HepG2 (cell line): ENCODE results near the gene RARA. TPM values are rescaled to one million over a fixed set of nuclear protein-coding genes. Genes with fewer than 3 reads are reported as not detected.

Experiments
- DMAP1 ChIP-seq: IDR thresholded peaks from 2 replicates; pipeline ENCODE4 v1.6.1; 2016
- DPF2 ChIP-seq: sonication (generic); formaldehyde crosslinking; IDR thresholded peaks from 2 replicates; pipeline ENCODE4 v1.4.0; 2020; ENCODE audit warnings: mild to moderate bottlenecking, low read depth, missing genetic modification reagents, borderline replicate concordance
- ERF ChIP-seq: IDR thresholded peaks from 2 replicates; pipeline ENCODE4 v1.6.1; 2018; ENCODE audit warnings: missing biosample characterization, missing genetic modification reagents
- GATAD1 ChIP-seq: IDR thresholded peaks from 2 replicates; pipeline ENCODE4 v1.6.1; 2016; ENCODE audit warnings: missing genetic modification reagents, missing compliant biosample characterization
- MAF1 ChIP-seq: sonication (generic); formaldehyde crosslinking; IDR thresholded peaks from 2 replicates; pipeline ENCODE4 v1.5.0; 2020; ENCODE audit warnings: missing genetic modification reagents, borderline replicate concordance
- NBN ChIP-seq: fragments of 450-650 bp; conservative IDR thresholded peaks from 2 replicates; pipeline ENCODE4 v1.6.1; 2017
- NR2F2 ChIP-seq: IDR thresholded peaks from 2 replicates; pipeline ENCODE4 v1.6.1; 2012; ENCODE audit warnings: low read depth, inconsistent platforms, borderline replicate concordance
- PCBP1 ChIP-seq: fragments of 200-400 bp; formaldehyde crosslinking; IDR thresholded peaks from 2 replicates; pipeline ENCODE4 v1.6.1; 2017; ENCODE audit warnings: mild to moderate bottlenecking, low read depth, low read length, borderline replicate concordance
- SRY ChIP-seq: sonication (generic); formaldehyde crosslinking; IDR thresholded peaks from 2 replicates; pipeline ENCODE4 v1.8.0; 2022; ENCODE audit warnings: mild to moderate bottlenecking, missing genetic modification reagents
- TBP ChIP-seq: sonication (generic); formaldehyde crosslinking; IDR thresholded peaks from 2 replicates; pipeline ENCODE4 v1.5.0; 2020; ENCODE audit warnings: missing genetic modification reagents
- TCF12 ChIP-seq, 2 experiments: fragments of 450-650 bp in 1 of 2; sonication (generic) in 1 of 2; formaldehyde crosslinking in 1 of 2; IDR thresholded peaks; 2 replicates each; pipeline versions ENCODE4 v1.6.1 to v1.8.0; 2017 to 2022; ENCODE audit warnings: antibody characterized with exemption in 1 of 2, mild to moderate bottlenecking in 1 of 2, missing genetic modification reagents in 1 of 2, moderate library complexity in 1 of 2
- ZFP1 ChIP-seq: IDR thresholded peaks from 2 replicates; pipeline ENCODE4 v1.6.1; 2016
- ZNF33B ChIP-seq: sonication (generic); formaldehyde crosslinking; IDR thresholded peaks from 2 replicates; pipeline ENCODE4 v1.5.1; 2020; ENCODE audit warnings: mild to moderate bottlenecking, missing genetic modification reagents
- ZNF749 ChIP-seq: sonication (generic); formaldehyde crosslinking; IDR thresholded peaks from 2 replicates; pipeline ENCODE4 v1.8.0; 2022; ENCODE audit warnings: mild to moderate bottlenecking, missing genetic modification reagents, moderate library complexity, borderline replicate concordance
- ZNF792 ChIP-seq: IDR thresholded peaks from 2 replicates; pipeline ENCODE4 v1.6.1; 2016
- polyA plus RNA-seq, 8 experiments: library from polyadenylated mRNA; depleted of rRNA in 3 of 8; stranded (reverse) in 7 of 8; unstranded in 1 of 8; fragments of >200 nt; fragmentation: Illumina TruSeq in 4 of 8; extraction: Trizol in 4 of 8; gene quantifications; 2 replicates each; pipeline versions ENCODE4 v1.2.1 to v1.2.3, GENCODE V29; 2011 to 2016; ENCODE audit warnings: low read depth in 4 of 8, missing spikeins in 1 of 8, mixed read lengths in 1 of 8; ENCODE audit not compliant: insufficient read depth in 1 of 8
- total RNA-seq, 5 experiments: library from RNA; depleted of rRNA; stranded (reverse); fragments of >200 nt; fragmentation: Illumina TruSeq; extraction: Trizol; gene quantifications; 2 replicates each; pipeline ENCODE4 v1.2.3, GENCODE V29; 2016; ENCODE audit warnings: low read depth in 1 of 5
- TF ChIP-seq, protein P1 (sequence below): IDR thresholded peaks from 2 replicates; pipeline ENCODE4 v1.6.1; 2018; ENCODE audit warnings: missing genetic modification reagents, mild to moderate bottlenecking, missing compliant biosample characterization
- TF ChIP-seq, protein P2 (sequence below): IDR thresholded peaks from 2 replicates; pipeline ENCODE4 v1.6.1; 2016; ENCODE audit warnings: low read depth, control low read depth
- TF ChIP-seq, protein P3 (sequence below): sonication (generic); formaldehyde crosslinking; IDR thresholded peaks from 2 replicates; pipeline ENCODE4 v1.8.1; 2023; ENCODE audit warnings: mild to moderate bottlenecking, missing genetic modification reagents, borderline replicate concordance
- TF ChIP-seq, protein P4 (sequence below), 2 experiments: sonication (generic) in 1 of 2; formaldehyde crosslinking in 1 of 2; IDR thresholded peaks; 2 replicates each; pipeline versions ENCODE4 v1.4.0 to v1.6.1; 2016 to 2020; ENCODE audit warnings: borderline replicate concordance in 1 of 2, low read depth in 1 of 2, mild to moderate bottlenecking in 1 of 2, missing genetic modification reagents in 1 of 2

The RARA gene
- total and polyA plus RNA-seq, 2 of the 13 experiments (the other 11 are each of a cell fraction or from before 2014, with no cell fraction given): 6.4 to 8.6 TPM

DNA sequence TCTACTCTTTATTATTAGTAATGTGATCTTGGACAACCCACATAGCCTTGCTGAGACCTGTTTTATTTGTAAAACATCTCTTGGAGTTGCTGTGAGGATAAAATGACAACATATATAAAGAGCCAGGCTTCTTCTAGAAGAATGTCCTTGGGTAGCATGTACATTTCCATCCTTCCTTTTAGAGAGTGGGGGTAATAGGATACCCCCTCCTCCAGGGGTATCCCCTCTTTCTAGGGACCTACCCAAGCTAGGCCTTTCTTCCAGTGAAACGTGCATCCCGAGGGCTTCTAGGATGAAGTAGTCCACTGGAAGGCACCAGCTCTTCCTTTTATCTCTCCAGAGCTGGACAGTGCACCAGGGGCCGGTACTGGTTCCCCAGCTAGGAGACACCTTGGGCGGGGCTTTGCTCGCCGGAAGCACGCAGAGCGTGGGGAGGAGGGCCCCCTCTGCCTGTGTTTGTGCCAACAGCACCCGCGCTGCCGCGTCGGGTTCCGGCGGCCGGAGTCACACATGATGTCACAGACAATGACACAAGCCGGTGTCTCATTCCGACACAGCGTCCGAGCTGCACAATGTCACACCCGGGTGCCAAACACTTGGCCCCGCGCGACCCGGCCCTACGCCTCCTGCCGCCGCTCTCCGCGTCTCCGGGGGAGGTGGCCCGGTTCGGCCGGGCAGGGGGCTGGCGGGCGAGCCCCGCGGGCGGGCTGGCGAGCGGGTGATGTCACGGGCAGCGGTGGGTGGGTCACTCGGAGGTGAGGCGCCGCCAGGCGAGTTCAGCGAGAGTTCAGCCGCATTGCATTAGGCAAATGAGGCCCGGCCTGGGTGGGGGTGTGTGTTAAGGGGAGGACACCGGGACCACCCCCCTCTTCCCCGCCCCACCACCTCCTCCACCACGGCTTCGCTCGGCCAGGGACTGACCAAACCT, 32.2 kb downstream of the RARA start (continued):
- TF ChIP-seq, protein P1, sequence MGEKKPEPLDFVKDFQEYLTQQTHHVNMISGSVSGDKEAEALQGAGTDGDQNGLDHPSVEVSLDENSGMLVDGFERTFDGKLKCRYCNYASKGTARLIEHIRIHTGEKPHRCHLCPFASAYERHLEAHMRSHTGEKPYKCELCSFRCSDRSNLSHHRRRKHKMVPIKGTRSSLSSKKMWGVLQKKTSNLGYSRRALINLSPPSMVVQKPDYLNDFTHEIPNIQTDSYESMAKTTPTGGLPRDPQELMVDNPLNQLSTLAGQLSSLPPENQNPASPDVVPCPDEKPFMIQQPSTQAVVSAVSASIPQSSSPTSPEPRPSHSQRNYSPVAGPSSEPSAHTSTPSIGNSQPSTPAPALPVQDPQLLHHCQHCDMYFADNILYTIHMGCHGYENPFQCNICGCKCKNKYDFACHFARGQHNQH (CRISPR knock-in tag): peak; percentile 80; the same call in 1 of the 2 replicates
- TF ChIP-seq, protein P2, sequence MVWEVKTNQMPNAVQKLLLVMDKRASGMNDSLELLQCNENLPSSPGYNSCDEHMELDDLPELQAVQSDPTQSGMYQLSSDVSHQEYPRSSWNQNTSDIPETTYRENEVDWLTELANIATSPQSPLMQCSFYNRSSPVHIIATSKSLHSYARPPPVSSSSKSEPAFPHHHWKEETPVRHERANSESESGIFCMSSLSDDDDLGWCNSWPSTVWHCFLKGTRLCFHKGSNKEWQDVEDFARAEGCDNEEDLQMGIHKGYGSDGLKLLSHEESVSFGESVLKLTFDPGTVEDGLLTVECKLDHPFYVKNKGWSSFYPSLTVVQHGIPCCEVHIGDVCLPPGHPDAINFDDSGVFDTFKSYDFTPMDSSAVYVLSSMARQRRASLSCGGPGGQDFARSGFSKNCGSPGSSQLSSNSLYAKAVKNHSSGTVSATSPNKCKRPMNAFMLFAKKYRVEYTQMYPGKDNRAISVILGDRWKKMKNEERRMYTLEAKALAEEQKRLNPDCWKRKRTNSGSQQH (CRISPR knock-in tag): peak; percentile 62; the same call in 1 of the 2 replicates
- no peak for TF ChIP-seq SRY
- TF ChIP-seq ZNF749 (CRISPR knock-in tag): no peak
- TF ChIP-seq DPF2 (CRISPR knock-in tag): peak; percentile 61; the same call in 1 of the 2 replicates
- TF ChIP-seq PCBP1: peak; percentile 54; the same call in 1 of the 2 replicates
- no peak for TF ChIP-seq NR2F2
- TF ChIP-seq DMAP1: no peak; the same call in 1 of the 2 replicates
- TF ChIP-seq ZFP1 (CRISPR knock-in tag): no peak
- TF ChIP-seq, protein P3, sequence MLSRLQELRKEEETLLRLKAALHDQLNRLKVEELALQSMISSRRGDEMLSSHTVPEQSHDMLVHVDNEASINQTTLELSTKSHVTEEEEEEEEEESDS (CRISPR knock-in tag): no peak
- TF ChIP-seq TBP: peak; percentile 85; the same call in 1 of the 2 replicates
- 0 out of 2 replicates have a peak, but pooled peaks have one; percentile 67 for TF ChIP-seq MAF1
- TF ChIP-seq ZNF792: 0 out of 2 replicates have a peak, but pooled peaks have one; percentile 33
- TF ChIP-seq, protein P4, sequence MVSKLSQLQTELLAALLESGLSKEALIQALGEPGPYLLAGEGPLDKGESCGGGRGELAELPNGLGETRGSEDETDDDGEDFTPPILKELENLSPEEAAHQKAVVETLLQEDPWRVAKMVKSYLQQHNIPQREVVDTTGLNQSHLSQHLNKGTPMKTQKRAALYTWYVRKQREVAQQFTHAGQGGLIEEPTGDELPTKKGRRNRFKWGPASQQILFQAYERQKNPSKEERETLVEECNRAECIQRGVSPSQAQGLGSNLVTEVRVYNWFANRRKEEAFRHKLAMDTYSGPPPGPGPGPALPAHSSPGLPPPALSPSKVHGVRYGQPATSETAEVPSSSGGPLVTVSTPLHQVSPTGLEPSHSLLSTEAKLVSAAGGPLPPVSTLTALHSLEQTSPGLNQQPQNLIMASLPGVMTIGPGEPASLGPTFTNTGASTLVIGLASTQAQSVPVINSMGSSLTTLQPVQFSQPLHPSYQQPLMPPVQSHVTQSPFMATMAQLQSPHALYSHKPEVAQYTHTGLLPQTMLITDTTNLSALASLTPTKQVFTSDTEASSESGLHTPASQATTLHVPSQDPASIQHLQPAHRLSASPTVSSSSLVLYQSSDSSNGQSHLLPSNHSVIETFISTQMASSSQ (IDR thresholded peaks at IDR 0.05; ENCODE audit: low read depth): no peak
- TF ChIP-seq, protein P4 (CRISPR knock-in tag; IDR thresholded peaks at IDR 0.05; ENCODE audit: borderline replicate concordance): peak; percentile 67; the same call in 1 of the 2 replicates
- TF ChIP-seq NBN: no peak
- peak; percentile 68 for TF ChIP-seq ERF (CRISPR knock-in tag)
- no peak for TF ChIP-seq ZNF33B (CRISPR knock-in tag)
- TF ChIP-seq GATAD1: peak; percentile 82
- no peak for TF ChIP-seq TCF12 (IDR thresholded peaks at IDR 0.05)
- 0 out of 2 replicates have a peak, but pooled peaks have one; percentile 31 for TF ChIP-seq TCF12 (CRISPR knock-in tag; IDR thresholded peaks at IDR 0.05)
